GM12878 (cell line): Measurements from ENCODE around the gene GTF2IRD1. TPM values are rescaled to one million over a fixed set of nuclear protein-coding genes. Genes with fewer than 3 reads are reported as not detected.

Experiments used
- ATAC-seq: fragments of 200-7000 bp; cut with Tn5 transposase; 3 replicates; pipeline ENCODE4 v1.9.1; 2020; ENCODE audit warnings: mild to moderate bottlenecking, moderate library complexity
- BruUV-seq: library from RNA; stranded (reverse); fragments of 400-500 nt; replicated peaks from 2 replicates; lab custom pipeline; 2021; lab: Mats Ljungman, UMichigan
- CTCF ChIA-PET: fragments of 300-600 bp; sonication (Branson Sonifier 250); formaldehyde crosslinking; extraction: SDS; loops from one replicate; lab custom pipeline; 2021; ENCODE audit warnings: inconsistent platforms; lab: Yijun Ruan, JAX
- POLR2A ChIA-PET: fragments of 350-600 bp; formaldehyde crosslinking; extraction: SDS; loops from one replicate; lab custom pipeline; 2021; ENCODE audit warnings: inconsistent platforms; lab: Charles Lee
- RAD21 ChIA-PET: fragments of 300-600 bp; sonication (Branson Sonifier 250); formaldehyde crosslinking; loops from one replicate; lab custom pipeline; 2023; ENCODE audit warnings: antibody characterized with exemption; ENCODE audit not compliant: unreplicated experiment; lab: Charles Lee
- SMC1A ChIA-PET: fragments of 300-600 bp; sonication (Branson Sonifier 250); formaldehyde crosslinking; loops from one replicate; lab custom pipeline; 2023; ENCODE audit not compliant: unreplicated experiment, uncharacterized antibody; lab: Charles Lee
- DNase-seq: peaks from one replicate; pipeline ENCODE4 v3.0.0-alpha.2; 2011; ENCODE audit warnings: low read depth, low spot score
- FAIRE-seq: peaks from 3 replicates; lab custom pipeline; 2011; peaks lifted over from hg19 to GRCh38; lab: Jason Lieb, UNC
- H2AFZ ChIP-seq: 2 replicates; pipeline ENCODE4 v1.6.0; 2011; ENCODE audit warnings: low read depth, low read length, control low read depth; ENCODE audit not compliant: control insufficient read depth
- H3K27ac ChIP-seq: 2 replicates; pipeline ENCODE4 v1.5.1; 2011; ENCODE audit warnings: control low read depth; ENCODE audit not compliant: control insufficient read depth, insufficient read depth
- H3K27me3 ChIP-seq, 2 experiments: replicated peaks in 1 of 2; 2 replicates each; pipeline versions ENCODE4 v1.6.0 to v1.6.1; 2011; ENCODE audit warnings: low read length in 1 of 2; ENCODE audit not compliant: control insufficient read depth in 2 of 2, insufficient read depth in 2 of 2
- H3K36me3 ChIP-seq, 2 experiments: 2 replicates each; pipeline ENCODE4 v1.5.1; 2011; ENCODE audit warnings: low read length in 1 of 2; ENCODE audit not compliant: control insufficient read depth in 2 of 2, insufficient read depth in 2 of 2
- H3K4me1 ChIP-seq: 2 replicates; pipeline ENCODE4 v1.6.1; 2011; ENCODE audit warnings: mild to moderate bottlenecking, low read length, moderate library complexity, mixed read lengths; ENCODE audit not compliant: control insufficient read depth, insufficient read depth
- H3K4me2 ChIP-seq: 2 replicates; pipeline ENCODE4 v1.6.0; 2011; ENCODE audit warnings: control low read depth; ENCODE audit not compliant: control insufficient read depth, insufficient read depth
- H3K4me3 ChIP-seq: fragments of 200-600 bp; sonication (generic); 2 replicates; pipeline ENCODE4 v1.5.1; 2016
- H3K79me2 ChIP-seq: 2 replicates; pipeline ENCODE4 v1.6.0; 2011; ENCODE audit warnings: low read length; ENCODE audit not compliant: control insufficient read depth, insufficient read depth
- H3K9ac ChIP-seq: 2 replicates; pipeline ENCODE4 v1.8.0; 2011; ENCODE audit warnings: low read length, control low read depth, mixed read lengths; ENCODE audit not compliant: control insufficient read depth, insufficient read depth
- H3K9me3 ChIP-seq: replicated peaks from 3 replicates; pipeline ENCODE4 v1.5.1; 2011; ENCODE audit warnings: mild to moderate bottlenecking, low read length; ENCODE audit not compliant: control insufficient read depth, insufficient read depth
- H4K20me1 ChIP-seq: 2 replicates; pipeline ENCODE4 v1.6.0; 2011; ENCODE audit not compliant: control insufficient read depth, insufficient read depth
- ASH2L ChIP-seq: fragments of 300-600, 200-600 bp; sonication (generic); IDR thresholded peaks from 2 replicates; pipeline ENCODE4 v1.6.1; 2017; ENCODE audit warnings: low read depth, mild to moderate bottlenecking, borderline replicate concordance
- ATF2 ChIP-seq: IDR thresholded peaks from 2 replicates; pipeline ENCODE4 v1.6.1; 2012; ENCODE audit warnings: low read length, inconsistent platforms
- IRF3 ChIP-seq: fragments of 450-650 bp; IDR thresholded peaks from 2 replicates; pipeline ENCODE4 v1.6.1; 2014; ENCODE audit warnings: mild to moderate bottlenecking
- WGBS: methylation state at CpG from one replicate; pipeline ENCODE4 v1.1.6; 2016; ENCODE audit warnings: low lambda C conversion rate; ENCODE audit not compliant: insufficient replicate concordance, insufficient coverage; ENCODE audit errors: missing lambda C conversion rate; 5-methylcytosine and 5-hydroxymethylcytosine counted together
- in situ Hi-C: fragments of 300-500 bp; cut with MboI; formaldehyde crosslinking; loops from 9 replicates; pipeline ENCODE4 v1.14.3; 2018; ENCODE audit warnings: mixed read lengths
- intact Hi-C: fragments of 100-400 bp; cut with micrococcal nuclease; formaldehyde crosslinking; loops from one replicate; pipeline ENCODE4 v1.14.2; 2022; ENCODE audit not compliant: unreplicated experiment
- polyA plus RNA-seq, 11 experiments: library from polyadenylated mRNA; depleted of rRNA in 4 of 11; unstranded in 6 of 11; stranded (reverse) in 5 of 11; fragments of >200 nt; fragmentation: Nextera tagmentation in 4 of 11; fragmentation: Illumina TruSeq in 1 of 11; extraction: Ambion mirVana in 4 of 11; extraction: Trizol in 1 of 11; gene quantifications; 1 replicate in 1 of 11; 2 replicates in 10 of 11; pipeline versions ENCODE4 v1.2.1 to v1.2.3, GENCODE V29; 2011 to 2016; ENCODE audit warnings: inconsistent platforms in 2 of 11, missing spikeins in 2 of 11, low read depth in 1 of 11
- total RNA-seq, 4 experiments: library from RNA; depleted of rRNA in 3 of 4; stranded (reverse); fragments of >200 nt in 3 of 4; fragmentation: Illumina TruSeq in 1 of 4; extraction: Trizol in 1 of 4; gene quantifications; 2 replicates each; pipeline versions ENCODE4 v1.2.1 to v1.2.3, GENCODE V29; 2013 to 2021
- TF ChIP-seq, protein P1 (sequence below): IDR thresholded peaks from 2 replicates; pipeline ENCODE4 v1.6.1; 2011; ENCODE audit warnings: mild to moderate bottlenecking, low read depth, low read length, moderate library complexity; ENCODE audit not compliant: insufficient replicate concordance
- TF ChIP-seq, protein P2 (sequence below): IDR thresholded peaks from 2 replicates; pipeline ENCODE4 v1.6.1; 2011; ENCODE audit warnings: low read depth, low read length, improper control_type of control experiment, borderline replicate concordance
- TF ChIP-seq, protein P3 (sequence below): IDR thresholded peaks from 2 replicates; pipeline ENCODE4 v1.6.1; 2012; ENCODE audit warnings: improper control_type of control experiment, low read depth, low read length; ENCODE audit not compliant: insufficient replicate concordance
- TF ChIP-seq, protein P4 (sequence below): fragments of 450-650 bp; IDR thresholded peaks from 2 replicates; pipeline ENCODE4 v1.6.1; 2017; ENCODE audit warnings: antibody characterized with exemption, mild to moderate bottlenecking, moderate library complexity

Gene GTF2IRD1
- total and polyA plus RNA-seq, 10 of the 15 experiments (the other 5 are each of a cell fraction or from before 2014, with no cell fraction given), result 0.48 to 3.0 (median 1.3) TPM

DNA sequence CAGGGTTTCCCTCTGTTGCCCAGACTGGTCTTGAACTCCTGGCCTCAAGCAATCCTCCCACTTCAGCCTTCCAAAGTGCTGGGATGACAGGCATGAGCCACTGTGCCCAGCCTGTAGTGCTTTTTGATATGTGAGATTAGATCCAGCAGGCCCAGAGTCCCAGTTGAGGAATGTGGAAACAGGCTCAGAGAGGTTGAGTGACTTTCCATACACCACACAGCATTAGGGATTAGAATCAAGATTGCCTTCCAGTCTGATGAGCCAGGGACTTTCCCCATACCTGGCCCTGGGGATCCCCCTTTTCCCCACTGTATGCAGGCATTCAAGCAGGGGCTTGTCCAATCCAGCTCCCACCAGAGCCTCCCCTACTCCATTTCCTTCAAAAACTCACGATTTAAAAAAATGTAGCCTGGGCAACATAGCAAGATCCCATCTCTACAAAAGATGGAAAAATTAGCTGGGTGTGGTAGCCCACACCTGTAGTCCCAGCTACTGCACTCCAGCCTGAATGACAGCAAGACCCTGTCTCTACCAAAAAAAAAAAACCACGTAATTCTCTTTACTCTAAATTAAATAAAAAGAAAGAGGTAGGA is 128.8 kb downstream of the GTF2IRD1 start:
- WGBS, result 67% methylated on average over 2 of the region's 2 CpGs
- Histone ChIP-seq H3K9me3 (no peaks in the 10 kb centered on the region), H3K9ac (no peak overlapping the region), H3K36me3 (no peaks in the 10 kb centered on the region), H3K4me1 (peaks cover 16% of the 10 kb centered on the region), H3K27ac (no peak overlapping the region), H3K4me3 (no peak overlapping the region), H3K79me2 (no peaks in the 10 kb centered on the region), H3K27me3 (no peaks in the 10 kb centered on the region), H2AFZ (no peak overlapping the region), H3K4me2 (no peak overlapping the region), H4K20me1 (no peaks in the 10 kb centered on the region)
- BruUV-seq, result no TSS peak
- in situ Hi-C loops (no loop called here), intact Hi-C loops (no loop called here)
- CTCF ChIA-PET, result interaction anchor here (0.5 to 1.5 kb wide), 5 partner anchors 8 to 33 kb away, joined by 4 to 9 read pairs (median 4); no protein-coding TSS in a partner anchor
- no peak for DNase-seq
- SMC1A ChIA-PET, result interaction anchor here (0.8 to 1.9 kb wide), 3 partner anchors 11 to 73 kb away, joined by 3 to 6 read pairs (median 6); no protein-coding TSS in a partner anchor
- RAD21 ChIA-PET, result interaction anchor here (0.9 kb wide), 2 partner anchors 16 to 18 kb away, joined by 3 to 4 read pairs; no protein-coding TSS in a partner anchor
- POLR2A ChIA-PET, result no interaction called here
- no peak for FAIRE-seq
- no peak for ATAC-seq
- TF ChIP-seq, protein P1, sequence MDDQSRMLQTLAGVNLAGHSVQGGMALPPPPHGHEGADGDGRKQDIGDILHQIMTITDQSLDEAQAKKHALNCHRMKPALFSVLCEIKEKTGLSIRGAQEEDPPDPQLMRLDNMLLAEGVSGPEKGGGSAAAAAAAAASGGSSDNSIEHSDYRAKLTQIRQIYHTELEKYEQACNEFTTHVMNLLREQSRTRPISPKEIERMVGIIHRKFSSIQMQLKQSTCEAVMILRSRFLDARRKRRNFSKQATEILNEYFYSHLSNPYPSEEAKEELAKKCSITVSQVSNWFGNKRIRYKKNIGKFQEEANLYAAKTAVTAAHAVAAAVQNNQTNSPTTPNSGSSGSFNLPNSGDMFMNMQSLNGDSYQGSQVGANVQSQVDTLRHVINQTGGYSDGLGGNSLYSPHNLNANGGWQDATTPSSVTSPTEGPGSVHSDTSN, result no peak
- TF ChIP-seq, protein P2, sequence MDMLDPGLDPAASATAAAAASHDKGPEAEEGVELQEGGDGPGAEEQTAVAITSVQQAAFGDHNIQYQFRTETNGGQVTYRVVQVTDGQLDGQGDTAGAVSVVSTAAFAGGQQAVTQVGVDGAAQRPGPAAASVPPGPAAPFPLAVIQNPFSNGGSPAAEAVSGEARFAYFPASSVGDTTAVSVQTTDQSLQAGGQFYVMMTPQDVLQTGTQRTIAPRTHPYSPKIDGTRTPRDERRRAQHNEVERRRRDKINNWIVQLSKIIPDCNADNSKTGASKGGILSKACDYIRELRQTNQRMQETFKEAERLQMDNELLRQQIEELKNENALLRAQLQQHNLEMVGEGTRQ, result no peak
- TF ChIP-seq, protein P3, sequence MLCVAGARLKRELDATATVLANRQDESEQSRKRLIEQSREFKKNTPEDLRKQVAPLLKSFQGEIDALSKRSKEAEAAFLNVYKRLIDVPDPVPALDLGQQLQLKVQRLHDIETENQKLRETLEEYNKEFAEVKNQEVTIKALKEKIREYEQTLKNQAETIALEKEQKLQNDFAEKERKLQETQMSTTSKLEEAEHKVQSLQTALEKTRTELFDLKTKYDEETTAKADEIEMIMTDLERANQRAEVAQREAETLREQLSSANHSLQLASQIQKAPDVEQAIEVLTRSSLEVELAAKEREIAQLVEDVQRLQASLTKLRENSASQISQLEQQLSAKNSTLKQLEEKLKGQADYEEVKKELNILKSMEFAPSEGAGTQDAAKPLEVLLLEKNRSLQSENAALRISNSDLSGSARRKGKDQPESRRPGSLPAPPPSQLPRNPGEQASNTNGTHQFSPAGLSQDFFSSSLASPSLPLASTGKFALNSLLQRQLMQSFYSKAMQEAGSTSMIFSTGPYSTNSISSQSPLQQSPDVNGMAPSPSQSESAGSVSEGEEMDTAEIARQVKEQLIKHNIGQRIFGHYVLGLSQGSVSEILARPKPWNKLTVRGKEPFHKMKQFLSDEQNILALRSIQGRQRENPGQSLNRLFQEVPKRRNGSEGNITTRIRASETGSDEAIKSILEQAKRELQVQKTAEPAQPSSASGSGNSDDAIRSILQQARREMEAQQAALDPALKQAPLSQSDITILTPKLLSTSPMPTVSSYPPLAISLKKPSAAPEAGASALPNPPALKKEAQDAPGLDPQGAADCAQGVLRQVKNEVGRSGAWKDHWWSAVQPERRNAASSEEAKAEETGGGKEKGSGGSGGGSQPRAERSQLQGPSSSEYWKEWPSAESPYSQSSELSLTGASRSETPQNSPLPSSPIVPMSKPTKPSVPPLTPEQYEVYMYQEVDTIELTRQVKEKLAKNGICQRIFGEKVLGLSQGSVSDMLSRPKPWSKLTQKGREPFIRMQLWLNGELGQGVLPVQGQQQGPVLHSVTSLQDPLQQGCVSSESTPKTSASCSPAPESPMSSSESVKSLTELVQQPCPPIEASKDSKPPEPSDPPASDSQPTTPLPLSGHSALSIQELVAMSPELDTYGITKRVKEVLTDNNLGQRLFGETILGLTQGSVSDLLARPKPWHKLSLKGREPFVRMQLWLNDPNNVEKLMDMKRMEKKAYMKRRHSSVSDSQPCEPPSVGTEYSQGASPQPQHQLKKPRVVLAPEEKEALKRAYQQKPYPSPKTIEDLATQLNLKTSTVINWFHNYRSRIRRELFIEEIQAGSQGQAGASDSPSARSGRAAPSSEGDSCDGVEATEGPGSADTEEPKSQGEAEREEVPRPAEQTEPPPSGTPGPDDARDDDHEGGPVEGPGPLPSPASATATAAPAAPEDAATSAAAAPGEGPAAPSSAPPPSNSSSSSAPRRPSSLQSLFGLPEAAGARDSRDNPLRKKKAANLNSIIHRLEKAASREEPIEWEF, result no peak
- TF ChIP-seq ATF2, result no peak
- TF ChIP-seq IRF3, result no peak
- TF ChIP-seq, protein P4, sequence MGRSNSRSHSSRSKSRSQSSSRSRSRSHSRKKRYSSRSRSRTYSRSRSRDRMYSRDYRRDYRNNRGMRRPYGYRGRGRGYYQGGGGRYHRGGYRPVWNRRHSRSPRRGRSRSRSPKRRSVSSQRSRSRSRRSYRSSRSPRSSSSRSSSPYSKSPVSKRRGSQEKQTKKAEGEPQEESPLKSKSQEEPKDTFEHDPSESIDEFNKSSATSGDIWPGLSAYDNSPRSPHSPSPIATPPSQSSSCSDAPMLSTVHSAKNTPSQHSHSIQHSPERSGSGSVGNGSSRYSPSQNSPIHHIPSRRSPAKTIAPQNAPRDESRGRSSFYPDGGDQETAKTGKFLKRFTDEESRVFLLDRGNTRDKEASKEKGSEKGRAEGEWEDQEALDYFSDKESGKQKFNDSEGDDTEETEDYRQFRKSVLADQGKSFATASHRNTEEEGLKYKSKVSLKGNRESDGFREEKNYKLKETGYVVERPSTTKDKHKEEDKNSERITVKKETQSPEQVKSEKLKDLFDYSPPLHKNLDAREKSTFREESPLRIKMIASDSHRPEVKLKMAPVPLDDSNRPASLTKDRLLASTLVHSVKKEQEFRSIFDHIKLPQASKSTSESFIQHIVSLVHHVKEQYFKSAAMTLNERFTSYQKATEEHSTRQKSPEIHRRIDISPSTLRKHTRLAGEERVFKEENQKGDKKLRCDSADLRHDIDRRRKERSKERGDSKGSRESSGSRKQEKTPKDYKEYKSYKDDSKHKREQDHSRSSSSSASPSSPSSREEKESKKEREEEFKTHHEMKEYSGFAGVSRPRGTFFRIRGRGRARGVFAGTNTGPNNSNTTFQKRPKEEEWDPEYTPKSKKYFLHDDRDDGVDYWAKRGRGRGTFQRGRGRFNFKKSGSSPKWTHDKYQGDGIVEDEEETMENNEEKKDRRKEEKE, result no peak
- no peak for TF ChIP-seq ASH2L
